ENCODE results near the gene NDUFS6. TPM values are rescaled to one million over a fixed set of nuclear protein-coding genes. Genes with fewer than 3 reads are reported as not detected.

Gene NDUFS6
- total RNA-seq, 1 donor from 2014 or later: 37.6 TPM

DNA sequence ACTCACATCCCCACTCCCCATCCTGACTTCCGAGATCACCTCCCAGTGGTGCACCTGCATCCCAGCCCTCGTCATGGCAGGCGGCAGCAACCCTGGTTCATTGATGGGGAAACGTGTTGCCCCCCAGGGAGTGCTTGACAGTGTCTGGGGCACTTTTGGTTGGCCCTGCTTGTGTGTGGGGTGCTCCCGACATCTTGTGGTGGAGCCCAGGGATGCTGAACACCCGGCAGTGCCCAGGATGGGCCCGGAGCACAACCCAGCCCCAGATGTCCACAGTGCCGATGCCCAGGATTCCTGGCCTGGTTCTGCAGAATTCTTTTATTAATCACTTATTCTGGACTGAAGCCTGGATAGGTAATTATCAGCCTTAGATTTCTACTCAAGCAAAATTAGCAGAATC is 5.3 kb upstream of the NDUFS6 start:
- peaks cover 36% of the 10 kb centered on the region for H3K4me1 Mint-ChIP-seq (ENCODE audit: low read depth, unreplicated experiment)
- TF ChIP-seq, protein P1, sequence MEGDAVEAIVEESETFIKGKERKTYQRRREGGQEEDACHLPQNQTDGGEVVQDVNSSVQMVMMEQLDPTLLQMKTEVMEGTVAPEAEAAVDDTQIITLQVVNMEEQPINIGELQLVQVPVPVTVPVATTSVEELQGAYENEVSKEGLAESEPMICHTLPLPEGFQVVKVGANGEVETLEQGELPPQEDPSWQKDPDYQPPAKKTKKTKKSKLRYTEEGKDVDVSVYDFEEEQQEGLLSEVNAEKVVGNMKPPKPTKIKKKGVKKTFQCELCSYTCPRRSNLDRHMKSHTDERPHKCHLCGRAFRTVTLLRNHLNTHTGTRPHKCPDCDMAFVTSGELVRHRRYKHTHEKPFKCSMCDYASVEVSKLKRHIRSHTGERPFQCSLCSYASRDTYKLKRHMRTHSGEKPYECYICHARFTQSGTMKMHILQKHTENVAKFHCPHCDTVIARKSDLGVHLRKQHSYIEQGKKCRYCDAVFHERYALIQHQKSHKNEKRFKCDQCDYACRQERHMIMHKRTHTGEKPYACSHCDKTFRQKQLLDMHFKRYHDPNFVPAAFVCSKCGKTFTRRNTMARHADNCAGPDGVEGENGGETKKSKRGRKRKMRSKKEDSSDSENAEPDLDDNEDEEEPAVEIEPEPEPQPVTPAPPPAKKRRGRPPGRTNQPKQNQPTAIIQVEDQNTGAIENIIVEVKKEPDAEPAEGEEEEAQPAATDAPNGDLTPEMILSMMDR (IDR thresholded peaks at IDR 0.05; ENCODE audit: insufficient read depth, low read depth, low read length): no peak
- TF ChIP-seq EZH2 (IDR thresholded peaks at IDR 0.05; ENCODE audit: insufficient read depth, low read length): no peak
- FAIRE-seq: no peak

DNA sequence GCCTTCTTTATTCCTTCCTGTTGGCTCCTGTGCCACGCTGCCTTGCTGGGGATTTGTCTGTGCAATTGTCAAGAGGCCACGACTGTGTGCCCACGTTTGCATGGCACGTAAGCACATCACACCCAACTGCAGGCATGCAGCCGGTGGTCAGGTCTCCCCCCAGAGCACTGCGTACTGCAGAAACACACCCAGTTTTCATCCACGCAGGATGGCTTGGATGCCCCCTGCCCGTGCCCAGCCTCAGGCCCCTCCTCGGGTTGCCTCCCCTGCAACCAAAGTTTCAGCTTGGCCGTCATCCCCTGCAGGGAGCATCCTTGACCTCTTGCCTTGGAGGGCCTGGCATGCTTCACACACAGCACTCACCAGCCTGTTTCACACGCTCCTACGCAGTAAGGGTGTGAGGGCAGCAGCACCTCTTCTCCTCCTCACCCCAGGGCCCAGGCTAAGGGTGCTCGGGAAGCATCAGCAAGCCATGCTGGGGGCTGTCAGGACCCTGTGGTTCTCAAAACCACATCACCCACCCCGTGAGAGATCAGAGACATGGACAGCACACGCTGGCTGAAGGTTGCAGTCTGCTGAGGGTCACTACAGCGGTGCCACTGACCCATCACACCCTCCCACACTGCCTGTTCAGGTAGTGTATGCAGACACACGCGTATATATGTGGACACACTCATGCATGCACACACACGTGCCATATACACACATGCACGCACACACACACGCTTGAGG is 4.7 kb upstream of the NDUFS6 start:
- H3K4me1 Mint-ChIP-seq (ENCODE audit: low read depth, unreplicated experiment): peaks cover 36% of the 10 kb centered on the region
- no peak overlapping the region for H3K27ac ChIP-seq (ENCODE audit: low read depth, low read length)
- no peaks in the 10 kb centered on the region for H3K27me3 ChIP-seq (ENCODE audit: insufficient read depth, low read length)
- peaks cover 40% of the 10 kb centered on the region for H3K79me2 ChIP-seq (ENCODE audit: insufficient read depth, low read length)
- no peak overlapping the region for H3K4me3 Mint-ChIP-seq (ENCODE audit: unreplicated experiment)
- H3K9me3 Mint-ChIP-seq (ENCODE audit: unreplicated experiment): no peaks in the 10 kb centered on the region
- FAIRE-seq: no peak
- H3K27me3 Mint-ChIP-seq (ENCODE audit: low read depth, unreplicated experiment): no peaks in the 10 kb centered on the region
- peaks cover 3% of the 10 kb centered on the region for H3K36me3 ChIP-seq (ENCODE audit: insufficient read depth, low read length)
- H3K9me3 ChIP-seq (ENCODE audit: insufficient read depth, low read depth, low read length): no peaks in the 10 kb centered on the region
- peaks cover 21% of the 10 kb centered on the region for H4K20me1 ChIP-seq (ENCODE audit: insufficient read depth, low read length)
- peaks cover 4% of the 10 kb centered on the region for H3K36me3 Mint-ChIP-seq (ENCODE audit: low read depth, unreplicated experiment)
- no peak overlapping the region for H3K9ac ChIP-seq (ENCODE audit: low read length)
- no peak overlapping the region for H3K4me2 ChIP-seq (ENCODE audit: low read length)
- H3K4me3 ChIP-seq (ENCODE audit: insufficient read depth, low read depth, low read length): no peak overlapping the region
- H2AFZ ChIP-seq (ENCODE audit: low read depth, low read length): no peak overlapping the region
- H3K27ac Mint-ChIP-seq (ENCODE audit: unreplicated experiment): no peak overlapping the region
- peaks cover 47% of the 10 kb centered on the region for H3K4me1 ChIP-seq (ENCODE audit: insufficient read depth, low read length)
- TF ChIP-seq, protein P1 (IDR thresholded peaks at IDR 0.05; ENCODE audit: insufficient read depth, low read depth, low read length): no peak
- TF ChIP-seq EZH2 (IDR thresholded peaks at IDR 0.05; ENCODE audit: insufficient read depth, low read length): no peak
- no peak for DNase-seq (ENCODE audit: low read depth)

More for the DNA sequence above, 5.3 kb upstream of the NDUFS6 start:
- H3K27ac ChIP-seq (ENCODE audit: low read depth, low read length): no peak overlapping the region
- no peak overlapping the region for H3K9ac ChIP-seq (ENCODE audit: low read length)
- H3K79me2 ChIP-seq (ENCODE audit: insufficient read depth, low read length): peaks cover 36% of the 10 kb centered on the region
- no peak overlapping the region for H2AFZ ChIP-seq (ENCODE audit: low read depth, low read length)
- peak overlapping the region; percentile 72 for H3K27ac Mint-ChIP-seq (ENCODE audit: unreplicated experiment)
- no peaks in the 10 kb centered on the region for H3K9me3 Mint-ChIP-seq (ENCODE audit: unreplicated experiment)
- H3K36me3 ChIP-seq (ENCODE audit: insufficient read depth, low read length): peaks cover 3% of the 10 kb centered on the region
- no peak overlapping the region for H3K4me2 ChIP-seq (ENCODE audit: low read length)
- DNase-seq (ENCODE audit: low read depth): no peak
- H3K4me3 Mint-ChIP-seq (ENCODE audit: unreplicated experiment): no peak overlapping the region
- peaks cover 51% of the 10 kb centered on the region for H3K4me1 ChIP-seq (ENCODE audit: insufficient read depth, low read length)
- H3K9me3 ChIP-seq (ENCODE audit: insufficient read depth, low read depth, low read length): no peaks in the 10 kb centered on the region
- no peaks in the 10 kb centered on the region for H3K27me3 Mint-ChIP-seq (ENCODE audit: low read depth, unreplicated experiment)
- H3K36me3 Mint-ChIP-seq (ENCODE audit: low read depth, unreplicated experiment): peaks cover 4% of the 10 kb centered on the region
- peaks cover 21% of the 10 kb centered on the region for H4K20me1 ChIP-seq (ENCODE audit: insufficient read depth, low read length)
- no peaks in the 10 kb centered on the region for H3K27me3 ChIP-seq (ENCODE audit: insufficient read depth, low read length)
- no peak overlapping the region for H3K4me3 ChIP-seq (ENCODE audit: insufficient read depth, low read depth, low read length)

Measured in astrocyte (in vitro differentiated cells and primary cell).